SK-N-SH treated with all-trans-retinoic acid at 6 μM for 48 hours (cell line): ENCODE results near the gene MVB12B.

Experiments used
- ARNTL ChIP-seq: fragments of 450-650 bp; formaldehyde crosslinking; IDR thresholded peaks from 2 replicates; pipeline ENCODE4 v1.5.0; 2020; ENCODE audit warnings: low read depth, mild to moderate bottlenecking, moderate library complexity, borderline replicate concordance
- CSDC2 ChIP-seq: fragments of 250-450 bp; sonication (Bioruptor Pico); IDR thresholded peaks from 2 replicates; pipeline ENCODE4 v1.5.0; 2020; ENCODE audit warnings: mild to moderate bottlenecking, moderate library complexity
- ISL1 ChIP-seq: fragments of 250-450 bp; sonication (Bioruptor Pico); IDR thresholded peaks from 2 replicates; pipeline ENCODE4 v2.1.2; 2022; ENCODE audit warnings: mild to moderate bottlenecking, moderate library complexity
- PPARA ChIP-seq: fragments of 250-450 bp; sonication (Bioruptor Pico); IDR thresholded peaks from 2 replicates; pipeline ENCODE4 v1.5.0; 2020; ENCODE audit warnings: mild to moderate bottlenecking, borderline replicate concordance
- RARB ChIP-seq: fragments of 250-450 bp; sonication (Bioruptor Pico); IDR thresholded peaks from 2 replicates; pipeline ENCODE4 v1.8.0; 2021; ENCODE audit warnings: mild to moderate bottlenecking, moderate library complexity
- SNAI2 ChIP-seq: fragments of 250-450 bp; sonication (Bioruptor Pico); IDR thresholded peaks from 2 replicates; pipeline ENCODE4 v1.5.0; 2020; ENCODE audit warnings: mild to moderate bottlenecking, moderate library complexity
- TOX ChIP-seq: fragments of 250-450 bp; sonication (Bioruptor Pico); IDR thresholded peaks from 2 replicates; pipeline ENCODE4 v1.8.0; 2021; ENCODE audit warnings: mild to moderate bottlenecking, moderate library complexity, borderline replicate concordance
- ZFP3 ChIP-seq: fragments of 250-450 bp; sonication (Bioruptor Pico); IDR thresholded peaks from 2 replicates; pipeline ENCODE4 v1.5.0; 2020; ENCODE audit warnings: mild to moderate bottlenecking, moderate library complexity
- ZNF565 ChIP-seq: fragments of 450-650 bp; formaldehyde crosslinking; conservative IDR thresholded peaks from 2 replicates; pipeline ENCODE4 v1.5.0; 2020; ENCODE audit warnings: low read depth, mild to moderate bottlenecking, moderate library complexity
- TF ChIP-seq, protein P1 (sequence below): fragments of 250-450 bp; sonication (Bioruptor Pico); IDR thresholded peaks from 2 replicates; pipeline ENCODE4 v1.8.0; 2021; ENCODE audit warnings: low read depth, mild to moderate bottlenecking, moderate library complexity, borderline replicate concordance
- TF ChIP-seq, protein P2 (sequence below): fragments of 250-450 bp; sonication (Bioruptor Pico); IDR thresholded peaks from 2 replicates; pipeline ENCODE4 v1.8.0; 2020; ENCODE audit warnings: mild to moderate bottlenecking, moderate library complexity, borderline replicate concordance
- TF ChIP-seq, protein P3 (sequence below): fragments of 250-450 bp; sonication (Bioruptor Pico); IDR thresholded peaks from 2 replicates; pipeline ENCODE4 v1.5.1; 2020; ENCODE audit warnings: low read depth, mild to moderate bottlenecking, moderate library complexity

DNA sequence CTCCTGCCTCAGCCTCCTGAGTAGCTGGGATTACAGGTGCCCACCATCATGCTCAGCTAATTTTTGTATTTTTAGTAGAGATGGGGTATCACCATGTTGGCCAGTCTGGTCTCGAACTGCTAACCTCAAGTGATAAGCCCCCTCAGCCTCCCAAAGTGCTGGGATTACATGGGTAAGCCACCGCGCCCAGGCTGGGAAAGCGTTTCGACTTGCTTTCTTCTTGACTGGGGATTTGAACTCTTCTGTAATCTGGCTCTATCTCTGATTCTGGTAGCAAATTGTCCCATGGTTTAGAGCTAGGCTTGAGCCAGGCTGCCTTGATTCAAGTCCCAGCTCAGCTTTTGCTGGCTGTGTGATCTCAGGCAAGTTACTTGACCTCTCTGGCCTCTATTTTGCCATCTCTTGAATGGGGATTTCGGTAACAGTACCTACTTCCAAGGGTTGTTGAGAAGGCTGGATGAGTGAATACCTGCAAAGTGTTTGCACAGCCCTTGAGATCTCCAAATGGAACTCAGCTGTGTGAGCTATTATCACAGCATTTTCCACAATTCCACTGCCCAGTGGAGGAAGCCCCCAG, 20.5 kb upstream of the MVB12B start:
- TF ChIP-seq, protein P1, sequence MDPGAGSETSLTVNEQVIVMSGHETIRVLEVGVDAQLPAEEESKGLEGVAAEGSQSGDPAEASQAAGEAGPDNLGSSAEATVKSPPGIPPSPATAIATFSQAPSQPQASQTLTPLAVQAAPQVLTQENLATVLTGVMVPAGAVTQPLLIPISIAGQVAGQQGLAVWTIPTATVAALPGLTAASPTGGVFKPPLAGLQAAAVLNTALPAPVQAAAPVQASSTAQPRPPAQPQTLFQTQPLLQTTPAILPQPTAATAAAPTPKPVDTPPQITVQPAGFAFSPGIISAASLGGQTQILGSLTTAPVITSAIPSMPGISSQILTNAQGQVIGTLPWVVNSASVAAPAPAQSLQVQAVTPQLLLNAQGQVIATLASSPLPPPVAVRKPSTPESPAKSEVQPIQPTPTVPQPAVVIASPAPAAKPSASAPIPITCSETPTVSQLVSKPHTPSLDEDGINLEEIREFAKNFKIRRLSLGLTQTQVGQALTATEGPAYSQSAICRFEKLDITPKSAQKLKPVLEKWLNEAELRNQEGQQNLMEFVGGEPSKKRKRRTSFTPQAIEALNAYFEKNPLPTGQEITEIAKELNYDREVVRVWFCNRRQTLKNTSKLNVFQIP (CRISPR knock-in tag): no peak
- TF ChIP-seq CSDC2 (no peak), ZFP3 (CRISPR knock-in tag) (no peak), RARB (CRISPR knock-in tag) (no peak), TOX (CRISPR knock-in tag) (no peak), SNAI2 (no peak), ARNTL (CRISPR knock-in tag) (no peak), ZNF565 (no peak), PPARA (CRISPR knock-in tag) (no peak), ISL1 (CRISPR knock-in tag) (no peak)
- TF ChIP-seq, protein P2, sequence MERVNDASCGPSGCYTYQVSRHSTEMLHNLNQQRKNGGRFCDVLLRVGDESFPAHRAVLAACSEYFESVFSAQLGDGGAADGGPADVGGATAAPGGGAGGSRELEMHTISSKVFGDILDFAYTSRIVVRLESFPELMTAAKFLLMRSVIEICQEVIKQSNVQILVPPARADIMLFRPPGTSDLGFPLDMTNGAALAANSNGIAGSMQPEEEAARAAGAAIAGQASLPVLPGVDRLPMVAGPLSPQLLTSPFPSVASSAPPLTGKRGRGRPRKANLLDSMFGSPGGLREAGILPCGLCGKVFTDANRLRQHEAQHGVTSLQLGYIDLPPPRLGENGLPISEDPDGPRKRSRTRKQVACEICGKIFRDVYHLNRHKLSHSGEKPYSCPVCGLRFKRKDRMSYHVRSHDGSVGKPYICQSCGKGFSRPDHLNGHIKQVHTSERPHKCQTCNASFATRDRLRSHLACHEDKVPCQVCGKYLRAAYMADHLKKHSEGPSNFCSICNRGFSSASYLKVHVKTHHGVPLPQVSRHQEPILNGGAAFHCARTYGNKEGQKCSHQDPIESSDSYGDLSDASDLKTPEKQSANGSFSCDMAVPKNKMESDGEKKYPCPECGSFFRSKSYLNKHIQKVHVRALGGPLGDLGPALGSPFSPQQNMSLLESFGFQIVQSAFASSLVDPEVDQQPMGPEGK (CRISPR knock-in tag): no peak
- TF ChIP-seq, protein P3, sequence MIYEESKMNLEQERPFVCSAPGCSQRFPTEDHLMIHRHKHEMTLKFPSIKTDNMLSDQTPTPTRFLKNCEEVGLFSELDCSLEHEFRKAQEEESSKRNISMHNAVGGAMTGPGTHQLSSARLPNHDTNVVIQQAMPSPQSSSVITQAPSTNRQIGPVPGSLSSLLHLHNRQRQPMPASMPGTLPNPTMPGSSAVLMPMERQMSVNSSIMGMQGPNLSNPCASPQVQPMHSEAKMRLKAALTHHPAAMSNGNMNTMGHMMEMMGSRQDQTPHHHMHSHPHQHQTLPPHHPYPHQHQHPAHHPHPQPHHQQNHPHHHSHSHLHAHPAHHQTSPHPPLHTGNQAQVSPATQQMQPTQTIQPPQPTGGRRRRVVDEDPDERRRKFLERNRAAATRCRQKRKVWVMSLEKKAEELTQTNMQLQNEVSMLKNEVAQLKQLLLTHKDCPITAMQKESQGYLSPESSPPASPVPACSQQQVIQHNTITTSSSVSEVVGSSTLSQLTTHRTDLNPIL (CRISPR knock-in tag): no peak
